ENCODE data around the gene TUBAL3. TPM values are rescaled to one million over a fixed set of nuclear protein-coding genes. Genes with fewer than 3 reads are reported as not detected.
A peak's percentile ranks its signal among the peaks of the same experiment; 100 is the strongest.

Gene TUBAL3
- total and polyA plus RNA-seq, 4 donors, result 0.06 to 0.12 (median 0.06) TPM; not detected in 1

- ATAC-seq (ENCODE audit: insufficient read depth, low FRiP score) (no peak), DNase-seq (peak in 2 of 3 donors; percentile 70 to 77)
- 59 to 72% methylated on average over 9 of the region's 9 CpGs for WGBS, 2 donors
Observed at GRCh38 chr10:5442065-5442989, 37.7 kb upstream of the TUBAL3 start.

DNA sequence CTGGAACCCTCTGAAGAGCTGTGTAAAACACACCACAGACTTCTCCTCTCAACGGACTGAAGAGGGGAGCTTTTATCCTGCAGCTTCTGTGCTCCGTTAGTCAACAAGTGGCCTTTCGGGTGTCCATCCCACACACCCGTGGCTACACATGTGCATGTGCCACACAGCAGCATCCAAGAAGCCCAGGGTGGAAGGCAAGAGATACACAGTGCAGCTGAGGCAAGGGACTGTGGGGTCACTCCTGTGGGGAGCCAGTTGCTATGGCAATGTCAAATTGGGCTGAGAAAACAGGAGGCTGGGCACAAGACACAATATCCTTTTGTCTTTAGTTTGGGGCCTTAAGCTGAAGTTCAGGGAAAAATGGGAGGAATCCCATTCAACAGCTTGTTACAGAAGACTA is 36.5 kb upstream of the TUBAL3 start:
- 93 to 95% methylated on average over 4 of the region's 4 CpGs for WGBS, 2 donors
- DNase-seq (no peak), ATAC-seq (ENCODE audit: insufficient read depth, low FRiP score) (no peak)
- Histone ChIP-seq H3K9me3 (ENCODE audit: control insufficient read depth in 4 of 4, insufficient read depth in 3 of 4, low read length in 3 of 4) (peaks cover 0 to 2% (median 0%) of the 10 kb centered on the region in 4 donors), H3K4me3 (no peak overlapping the region), H3K27me3 (ENCODE audit: control insufficient read depth in 3 of 3, insufficient read depth in 3 of 3, low read length in 2 of 3) (no peaks in the 10 kb centered on the region), H3K27ac (ENCODE audit: low read depth in 1 of 2, low read length in 1 of 2) (no peak overlapping the region), H3K9ac (ENCODE audit: insufficient read depth in 1 of 2, low read length in 2 of 2) (no peak overlapping the region), H3K4me1 (ENCODE audit: control insufficient read depth in 5 of 5, insufficient read depth in 5 of 5, low read length in 5 of 5) (peaks cover 0 to 7% (median 0%) of the 10 kb centered on the region in 5 donors), H3K36me3 (ENCODE audit: control insufficient read depth in 4 of 4, insufficient read depth in 4 of 4, low read length in 4 of 4) (no peaks in the 10 kb centered on the region)
- TF ChIP-seq CTCF (IDR thresholded peaks at IDR 0.05; ENCODE audit: control extremely low read depth, extremely low read depth), result no peak

More at GRCh38 chr10:5442065-5442989, 37.7 kb upstream of the TUBAL3 start:
- H3K9ac ChIP-seq (ENCODE audit: insufficient read depth in 1 of 2, low read length in 2 of 2), result no peak overlapping the region
- no peaks in the 10 kb centered on the region for H3K27me3 ChIP-seq (ENCODE audit: control insufficient read depth in 3 of 3, insufficient read depth in 3 of 3, low read length in 2 of 3)
- peaks cover 0 to 9% (median 0%) of the 10 kb centered on the region in 5 donors for H3K4me1 ChIP-seq (ENCODE audit: control insufficient read depth in 5 of 5, insufficient read depth in 5 of 5, low read length in 5 of 5)
- no peak overlapping the region for H3K4me3 ChIP-seq
- TF ChIP-seq CTCF (IDR thresholded peaks at IDR 0.05; ENCODE audit: control extremely low read depth, extremely low read depth), result peak; percentile 72
- no peaks in the 10 kb centered on the region for H3K36me3 ChIP-seq (ENCODE audit: control insufficient read depth in 4 of 4, insufficient read depth in 4 of 4, low read length in 4 of 4)
- no peak overlapping the region for H3K27ac ChIP-seq (ENCODE audit: low read depth in 1 of 2, low read length in 1 of 2)
- H3K9me3 ChIP-seq (ENCODE audit: control insufficient read depth in 4 of 4, insufficient read depth in 3 of 4, low read length in 3 of 4), result peaks cover 0 to 2% (median 0%) of the 10 kb centered on the region in 4 donors

DNA sequence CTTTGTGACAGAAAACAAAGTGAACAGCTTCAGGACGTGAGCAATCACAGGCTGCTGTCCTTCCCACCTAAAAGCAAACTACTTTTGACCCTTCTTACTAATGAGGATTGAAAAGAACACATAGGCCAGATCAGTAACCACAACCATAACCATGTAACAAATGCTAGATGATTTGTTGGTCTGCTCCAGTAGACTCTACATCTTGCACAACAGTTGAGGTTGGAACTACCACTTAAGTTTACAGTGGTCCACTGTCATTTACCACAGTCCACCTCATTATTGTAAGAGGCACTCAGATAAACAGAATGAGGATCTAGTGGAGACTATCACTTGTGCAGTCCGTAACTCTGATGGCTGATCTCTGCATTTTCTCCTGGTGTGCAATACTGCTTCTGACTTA is 35.6 kb upstream of the TUBAL3 start:
- no peak overlapping the region for H3K27ac ChIP-seq (ENCODE audit: low read depth in 1 of 2, low read length in 1 of 2)
- H3K27me3 ChIP-seq (ENCODE audit: control insufficient read depth in 3 of 3, insufficient read depth in 3 of 3, low read length in 2 of 3), result no peaks in the 10 kb centered on the region
- no peak overlapping the region for H3K4me3 ChIP-seq
- peaks cover 0 to 5% (median 0%) of the 10 kb centered on the region in 5 donors for H3K4me1 ChIP-seq (ENCODE audit: control insufficient read depth in 5 of 5, insufficient read depth in 5 of 5, low read length in 5 of 5)
- peaks cover 0 to 2% (median 0%) of the 10 kb centered on the region in 4 donors for H3K9me3 ChIP-seq (ENCODE audit: control insufficient read depth in 4 of 4, insufficient read depth in 3 of 4, low read length in 3 of 4)
- TF ChIP-seq CTCF (IDR thresholded peaks at IDR 0.05; ENCODE audit: control extremely low read depth, extremely low read depth), result no peak
- 90 to 93% methylated on average over 2 of the region's 2 CpGs for WGBS, 2 donors
- no peaks in the 10 kb centered on the region for H3K36me3 ChIP-seq (ENCODE audit: control insufficient read depth in 4 of 4, insufficient read depth in 4 of 4, low read length in 4 of 4)
- no peak for ATAC-seq (ENCODE audit: insufficient read depth, low FRiP score)
- H3K9ac ChIP-seq (ENCODE audit: insufficient read depth in 1 of 2, low read length in 2 of 2), result no peak overlapping the region
- no peak for DNase-seq
